TTC549 (cell line): ENCODE results near the gene TRPM8.
"Not testable (repeated sequence)": the region's sequence is repeated elsewhere in the genome, so short reads cannot be mapped to it uniquely, and the experiment has no call there.

Experiments used
- FAIRE-seq: peaks from 2 replicates; lab custom pipeline; 2012; peaks lifted over from hg19 to GRCh38; lab: Jason Lieb, UNC

The TRPM8 gene

GRCh38 chr2:233917116-233917515 lies at the start of gene TRPM8:
Gene TRPM8, plus strand, starts transcription at chr2:233917373. Its CDS starts 9,165 bp downstream, at chr2:233926538.
- no peak for FAIRE-seq

DNA sequence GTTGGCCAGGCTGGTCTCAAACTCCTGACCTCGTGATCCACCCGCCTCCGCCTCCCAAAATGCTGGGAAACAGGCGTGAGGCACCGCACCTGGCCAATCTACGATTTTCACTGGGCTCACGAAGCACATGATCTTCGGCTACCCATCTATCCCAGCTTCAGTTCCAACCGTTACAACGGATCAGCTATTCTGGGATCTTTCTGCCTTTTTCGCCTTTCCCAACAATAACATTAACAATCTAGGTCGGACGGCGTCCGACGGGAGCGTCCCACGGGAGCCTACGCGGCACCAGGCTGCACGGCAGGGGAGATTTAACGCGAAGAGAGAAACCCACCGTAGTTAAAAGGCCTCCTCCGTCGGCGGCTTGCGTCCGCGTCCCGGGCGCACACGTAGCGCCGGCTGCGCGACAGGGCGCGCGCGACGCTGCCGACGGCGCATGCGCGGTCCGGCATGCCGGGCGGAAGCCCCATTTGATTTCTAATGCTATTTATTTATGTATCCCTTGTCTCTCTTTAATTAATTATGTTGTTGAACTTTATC lies 49.1 kb upstream of the TRPM8 start, which contains the start of gene MSL3B:
Gene MSL3B, minus strand, starts transcription at position 394 of the 540 bp plus-strand sequence.
- no peak for FAIRE-seq

- no peak for FAIRE-seq
Observed at GRCh38 chr2:233871432-233871831, 45.7 kb upstream of the TRPM8 start.

DNA sequence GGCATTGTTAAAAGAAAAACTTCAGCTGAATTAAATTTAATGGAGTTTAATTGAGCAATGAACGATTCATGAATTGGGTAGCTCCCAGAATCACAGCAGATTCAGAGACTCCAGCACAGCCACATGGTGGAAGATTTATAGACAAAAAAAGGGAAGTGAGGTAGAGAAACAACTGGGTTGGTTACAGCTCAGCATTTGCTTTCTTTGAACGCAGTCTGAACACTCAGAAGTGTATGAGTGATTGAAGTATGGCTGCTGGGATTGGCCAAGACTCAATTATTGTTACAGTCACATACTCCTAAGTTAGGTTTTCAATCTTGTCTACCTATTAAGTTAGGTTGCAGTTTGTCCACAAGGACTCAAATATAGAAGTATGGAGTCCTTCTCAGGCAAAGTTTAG lies 45.0 kb upstream of the TRPM8 start:
- FAIRE-seq, result not testable (repeated sequence)

DNA sequence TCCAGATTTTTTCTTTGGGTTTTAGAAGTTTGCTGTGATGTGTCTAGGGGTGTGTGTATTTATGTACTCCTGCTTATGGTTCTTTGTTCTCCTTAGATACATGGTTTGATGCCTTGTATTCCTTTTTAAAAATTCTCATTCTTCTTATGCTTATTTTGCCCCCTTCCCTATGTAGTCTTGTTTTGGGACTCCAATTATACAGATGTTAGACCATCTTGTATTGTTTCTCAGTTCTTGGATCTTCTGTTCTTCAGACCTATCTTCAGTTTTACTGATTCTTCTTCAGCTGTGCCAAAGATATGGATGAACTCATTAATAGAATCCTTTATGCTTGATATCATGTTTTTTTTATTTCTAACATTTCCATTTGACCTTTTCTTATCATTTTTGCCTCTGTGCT lies 34.8 kb upstream of the TRPM8 start:
- FAIRE-seq, result no peak

DNA sequence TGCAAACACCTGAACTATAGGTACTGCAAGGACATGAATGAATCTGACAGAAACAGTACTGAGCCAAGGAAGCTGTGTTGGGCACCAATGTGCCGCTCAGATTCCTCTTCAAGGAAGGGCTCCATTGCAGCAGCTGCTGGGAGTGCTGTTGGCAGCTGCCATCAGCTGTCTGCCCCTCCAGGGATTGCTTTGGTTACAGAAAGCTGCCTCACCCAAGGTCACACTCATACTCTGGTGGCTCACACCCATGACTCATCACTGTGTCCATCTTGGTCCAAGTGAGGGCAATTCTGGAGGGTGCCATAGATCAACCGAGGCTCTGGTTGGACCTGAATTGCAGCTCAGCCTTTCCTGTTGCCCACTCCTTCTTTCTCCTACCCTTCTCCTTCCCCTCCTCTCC lies 24.4 kb upstream of the TRPM8 start:
- no peak for FAIRE-seq

- not testable (repeated sequence) for FAIRE-seq
Observed at GRCh38 chr2:233896253-233896652, 20.9 kb upstream of the TRPM8 start.

- FAIRE-seq, result no peak
Observed at GRCh38 chr2:233901367-233901766, 15.8 kb upstream of the TRPM8 start.

DNA sequence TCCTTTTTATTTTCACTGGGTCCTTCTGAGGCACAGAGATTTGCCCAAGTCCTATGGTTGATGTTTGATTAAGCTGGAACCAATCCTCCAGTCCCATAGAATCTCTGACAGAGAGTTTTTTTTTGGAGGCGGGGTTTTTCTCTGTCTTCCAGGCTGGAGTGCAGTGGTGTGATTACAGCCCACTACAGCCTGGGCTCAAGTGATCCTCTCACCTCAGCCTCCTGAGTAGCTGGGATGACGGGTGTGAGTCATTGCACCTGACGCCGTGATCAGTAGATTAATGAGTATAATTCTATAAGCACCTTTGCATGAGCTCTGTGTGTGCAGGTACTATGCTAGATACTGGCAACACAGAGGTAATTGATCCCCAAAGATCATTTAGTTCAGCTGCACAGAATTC lies 15.3 kb upstream of the TRPM8 start:
- FAIRE-seq, result no peak

GRCh38 chr2:233905945-233906344 lies 11.2 kb upstream of the TRPM8 start:
- no peak for FAIRE-seq

- FAIRE-seq, result no peak
Observed at GRCh38 chr2:233907627-233908026, 9.5 kb upstream of the TRPM8 start.

GRCh38 chr2:233912691-233913423 lies 4.3 kb upstream of the TRPM8 start:
- FAIRE-seq, result no peak

DNA sequence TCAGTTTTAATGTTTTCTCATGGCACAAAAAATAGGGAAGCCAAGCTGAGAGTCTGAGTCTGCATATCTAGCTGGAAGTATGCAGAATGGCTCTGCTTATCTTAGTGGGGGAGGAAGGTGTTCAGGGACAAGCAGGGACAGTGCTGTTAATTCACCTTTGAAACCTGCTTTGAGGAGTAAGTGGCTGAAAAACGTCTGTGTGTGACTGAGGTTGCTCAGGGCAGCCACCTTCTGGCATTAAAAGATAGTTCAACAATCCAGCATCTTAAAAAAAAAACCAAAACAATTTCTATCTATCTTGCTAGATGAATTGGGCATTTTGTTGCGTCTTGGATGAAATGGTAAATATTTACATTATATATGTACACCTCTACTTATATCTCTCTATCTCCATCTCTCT lies 2.0 kb upstream of the TRPM8 start:
- FAIRE-seq, result no peak

DNA sequence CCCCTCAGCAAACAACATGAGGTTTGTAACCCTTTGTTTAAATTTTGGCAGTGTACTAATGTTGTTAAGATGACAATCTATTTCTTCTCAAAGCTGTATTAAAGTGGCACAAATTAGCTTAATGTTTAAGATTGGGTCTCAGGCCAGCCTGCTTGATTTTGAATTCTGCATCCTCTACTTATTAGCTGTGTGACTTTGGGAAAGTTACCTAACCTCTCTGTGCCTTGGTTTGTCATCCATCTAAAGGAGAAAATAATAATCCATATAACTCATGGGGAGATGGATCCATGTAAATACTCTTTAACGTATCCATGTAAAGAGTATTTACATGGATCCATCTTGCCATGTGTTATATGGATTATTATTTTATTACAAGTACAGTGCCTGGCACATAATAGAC lies 2.1 kb downstream of the TRPM8 start:
- no peak for FAIRE-seq

- FAIRE-seq, result no peak
Observed at GRCh38 chr2:233919938-233920337, 2.8 kb downstream of the TRPM8 start.

- FAIRE-seq, result no peak
Observed at GRCh38 chr2:233922471-233922870, 5.3 kb downstream of the TRPM8 start.

GRCh38 chr2:233925402-233925801 lies 8.2 kb downstream of the TRPM8 start:
- no peak for FAIRE-seq

- no peak for FAIRE-seq
Observed at GRCh38 chr2:233926806-233927205, 9.6 kb downstream of the TRPM8 start.

DNA sequence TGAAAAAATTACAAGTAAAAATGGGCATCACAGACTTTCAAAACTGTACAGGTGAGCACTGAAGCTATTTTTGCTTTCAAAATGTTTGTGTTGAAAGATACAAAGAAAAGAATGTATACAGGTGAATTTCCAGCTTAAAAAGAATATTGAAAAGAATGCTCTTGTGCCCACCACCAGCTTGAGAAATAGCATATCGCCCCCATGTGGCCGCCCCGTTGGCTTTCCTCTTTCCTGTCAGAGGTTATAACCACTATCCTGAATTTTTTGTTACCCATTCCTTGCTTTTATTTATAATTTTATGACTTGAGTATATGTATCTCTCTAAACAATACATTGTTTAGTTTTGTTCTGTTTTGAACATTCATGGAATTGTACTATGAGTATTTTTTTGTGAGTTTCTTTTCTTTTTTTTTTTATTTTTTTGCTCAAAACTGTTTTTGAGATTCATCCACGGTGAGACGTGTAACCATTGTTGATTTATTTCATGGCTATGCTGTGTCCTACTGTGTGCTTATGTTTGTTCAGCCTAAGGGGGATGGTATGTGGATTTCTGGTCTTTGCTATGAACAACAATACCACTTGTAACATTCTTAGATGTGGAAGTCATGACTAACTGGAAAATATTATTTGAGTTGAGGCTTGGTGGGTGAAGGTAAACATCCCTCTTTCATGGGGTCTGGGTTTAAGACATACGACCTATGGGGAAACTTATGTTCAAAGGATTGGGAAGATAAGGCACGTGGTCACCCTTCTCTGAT lies 11.6 kb downstream of the TRPM8 start:
- peak; percentile 68 for FAIRE-seq

DNA sequence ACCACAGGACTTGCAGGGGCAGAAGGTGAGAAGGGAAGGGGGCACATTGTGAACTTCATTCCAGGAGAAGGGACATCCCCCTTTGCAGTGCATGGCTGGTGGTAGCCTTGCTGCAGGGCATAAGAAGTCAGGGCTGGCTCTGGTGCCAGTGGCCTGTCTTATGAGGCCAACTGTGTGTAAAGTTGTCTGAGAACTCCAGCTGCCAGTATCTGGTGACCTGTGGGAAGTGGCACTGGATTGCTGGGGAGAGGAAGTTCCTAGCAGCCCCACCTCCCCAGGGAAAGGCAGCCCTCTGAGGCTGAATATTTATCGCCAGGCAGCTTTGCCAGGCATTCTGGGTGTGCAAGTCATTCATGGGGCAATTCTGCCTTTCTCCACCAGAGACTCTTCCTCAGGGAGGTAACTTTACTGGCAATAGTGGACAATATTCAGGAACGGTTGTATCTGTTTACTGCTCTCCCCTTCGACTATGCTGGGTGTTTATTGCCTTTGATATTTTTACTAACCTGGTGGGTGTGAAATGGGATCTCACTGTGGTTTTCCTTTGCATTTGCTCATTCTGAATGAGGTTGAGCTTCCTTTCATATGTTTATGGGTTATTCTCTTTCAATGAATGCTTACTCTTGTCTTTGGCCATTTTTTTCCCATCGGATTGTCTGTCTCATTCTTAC lies 12.3 kb downstream of the TRPM8 start:
- no peak for FAIRE-seq

DNA sequence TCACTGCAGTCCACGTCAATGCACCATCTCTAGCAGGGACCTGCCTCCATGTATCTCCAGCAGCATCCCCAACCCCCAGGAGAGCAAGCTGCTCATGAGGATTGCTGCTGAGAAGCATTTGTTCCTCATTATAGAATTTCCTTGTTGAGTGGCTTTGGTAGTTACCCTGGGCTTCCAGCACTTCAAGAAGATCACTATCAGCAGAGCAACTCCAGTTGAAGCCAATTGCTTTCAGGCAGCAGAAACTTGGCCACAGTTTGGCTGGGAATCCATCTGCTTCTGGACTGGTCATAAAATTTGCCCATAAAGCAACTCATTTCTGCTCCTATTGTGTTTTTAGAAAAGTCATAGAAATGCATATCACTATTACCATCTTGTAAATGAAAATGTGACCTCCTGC lies 17.4 kb downstream of the TRPM8 start:
- no peak for FAIRE-seq

DNA sequence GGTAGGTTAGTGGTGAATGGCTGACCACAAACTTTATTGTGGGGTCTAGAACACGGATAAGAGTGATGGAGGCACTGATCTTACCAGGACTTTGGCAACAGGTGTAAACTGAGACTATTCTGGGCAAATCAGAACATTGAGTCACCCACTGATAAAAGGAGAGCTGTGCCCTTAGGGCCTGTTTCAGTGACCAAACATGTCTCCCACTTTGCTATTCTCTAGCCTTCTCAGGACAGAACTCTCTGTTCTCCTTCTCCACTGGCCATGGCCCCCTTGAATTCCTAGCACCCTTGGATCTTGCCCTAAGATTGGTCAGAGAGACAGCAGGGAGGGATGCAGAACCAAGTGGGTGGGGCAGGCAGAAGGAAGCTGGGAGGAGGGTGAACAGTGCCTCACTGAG lies 18.3 kb downstream of the TRPM8 start:
- FAIRE-seq, result no peak

- no peak for FAIRE-seq
Observed at GRCh38 chr2:233936089-233936488, 18.9 kb downstream of the TRPM8 start.
